ENCODE measurements around the gene MPG. TPM values are rescaled to one million over a fixed set of nuclear protein-coding genes. Genes with fewer than 3 reads are reported as not detected.

The MPG gene
- total and polyA plus RNA-seq, 10 of the 15 experiments (the other 5 are each of a cell fraction or from before 2014, with no cell fraction given): 0.32 to 193 (median 55.7) TPM

DNA sequence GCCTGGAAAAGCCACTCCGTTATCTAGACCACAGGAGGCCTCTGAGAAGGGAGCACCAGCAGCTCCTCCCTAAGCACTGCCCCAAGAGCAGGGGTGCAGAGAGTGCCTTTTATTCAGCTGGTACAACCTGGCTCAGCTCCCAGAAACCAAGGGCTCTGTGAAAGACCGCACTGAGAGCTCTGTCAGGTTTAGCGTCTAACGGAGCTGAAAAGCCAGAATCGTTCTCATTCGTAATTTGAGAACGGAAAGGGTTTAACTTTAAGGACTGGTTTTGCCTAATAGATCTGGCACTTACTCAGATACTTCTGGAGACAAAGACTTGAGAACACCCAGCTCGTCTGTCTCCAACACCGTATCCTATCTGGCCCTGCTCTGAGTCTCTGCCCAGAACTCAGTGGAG is 13.5 kb downstream of the MPG start:
- WGBS (ENCODE audit: insufficient coverage, insufficient replicate concordance, low lambda C conversion rate, missing lambda C conversion rate): 81% methylated on average over 9 of the region's 9 CpGs
- POLR2A ChIA-PET: interaction anchor here (0.8 kb wide), 1 partner anchor 16 kb away, joined by 3 read pairs; no protein-coding TSS in a partner anchor
- H3K36me3 ChIP-seq (ENCODE audit: control insufficient read depth in 2 of 2, insufficient read depth in 2 of 2, low read length in 1 of 2): peaks cover 6 to 15% of the 10 kb centered on the region in 2 experiments; a peak in 3 of 4 replicates
- H4K20me1 ChIP-seq (ENCODE audit: control insufficient read depth, insufficient read depth): no peaks in the 10 kb centered on the region
- H3K27me3 ChIP-seq (replicated peaks in 1 of 2; ENCODE audit: control insufficient read depth in 2 of 2, insufficient read depth in 2 of 2, low read length in 1 of 2): no peaks in the 10 kb centered on the region
- no TSS peak for BruUV-seq (replicated peaks)
- no peak overlapping the region for H2AFZ ChIP-seq (ENCODE audit: control insufficient read depth, low read depth, low read length)
- CTCF ChIA-PET: interaction anchor here (0.6 to 1.1 kb wide), 3 partner anchors 15 to 26 kb away, joined by 3 to 6 read pairs (median 3); no protein-coding TSS in a partner anchor
- no peaks in the 10 kb centered on the region for H3K4me1 ChIP-seq (ENCODE audit: control insufficient read depth, insufficient read depth, low read length)
- DNase-seq (ENCODE audit: low read depth, low spot score) (no peak), FAIRE-seq (no peak), ATAC-seq (no peak)
- no peak overlapping the region for H3K9ac ChIP-seq (ENCODE audit: control insufficient read depth, insufficient read depth, low read length)
- H3K4me3 ChIP-seq: no peak overlapping the region
- RAD21 ChIA-PET (ENCODE audit: unreplicated experiment): interaction anchor here (0.6 to 1.5 kb wide), 2 partner anchors 26 to 68 kb away, joined by 3 to 6 read pairs; no protein-coding TSS in a partner anchor
- intact Hi-C loops (cut with micrococcal nuclease; ENCODE audit: unreplicated experiment): no loop called here
- H3K79me2 ChIP-seq (ENCODE audit: control insufficient read depth, insufficient read depth, low read length): no peaks in the 10 kb centered on the region
- no peak overlapping the region for H3K4me2 ChIP-seq (ENCODE audit: control insufficient read depth, insufficient read depth)
- no peak overlapping the region for H3K27ac ChIP-seq (ENCODE audit: control insufficient read depth, insufficient read depth)
- in situ Hi-C loops (cut with MboI): no loop called here
- no peaks in the 10 kb centered on the region for H3K9me3 ChIP-seq (replicated peaks; ENCODE audit: control insufficient read depth, insufficient read depth, low read length)
- SMC1A ChIA-PET (ENCODE audit: uncharacterized antibody, unreplicated experiment): interaction anchor here (2.5 kb wide), 1 partner anchor 26 kb away, joined by 8 read pairs; no protein-coding TSS in a partner anchor
- TF ChIP-seq NR2C1 (IDR thresholded peaks at IDR 0.05): no peak
- TF ChIP-seq SRF (IDR thresholded peaks at IDR 0.05; ENCODE audit: low read depth in 2 of 2, low read length in 2 of 2): no peak
- no peak for TF ChIP-seq RUNX3 (IDR thresholded peaks at IDR 0.05; ENCODE audit: low read length)
- no peak for TF ChIP-seq CHD1 (IDR thresholded peaks at IDR 0.05; ENCODE audit: low read depth, low read length)
- no peak for TF ChIP-seq RCOR1 (conservative IDR thresholded peaks at IDR 0.05; ENCODE audit: low read depth, low read length)
- TF ChIP-seq RB1 (IDR thresholded peaks at IDR 0.05; ENCODE audit: borderline replicate concordance): no peak
- no peak for TF ChIP-seq CBFB (IDR thresholded peaks at IDR 0.05; ENCODE audit: low read depth)
- TF ChIP-seq, protein P1, sequence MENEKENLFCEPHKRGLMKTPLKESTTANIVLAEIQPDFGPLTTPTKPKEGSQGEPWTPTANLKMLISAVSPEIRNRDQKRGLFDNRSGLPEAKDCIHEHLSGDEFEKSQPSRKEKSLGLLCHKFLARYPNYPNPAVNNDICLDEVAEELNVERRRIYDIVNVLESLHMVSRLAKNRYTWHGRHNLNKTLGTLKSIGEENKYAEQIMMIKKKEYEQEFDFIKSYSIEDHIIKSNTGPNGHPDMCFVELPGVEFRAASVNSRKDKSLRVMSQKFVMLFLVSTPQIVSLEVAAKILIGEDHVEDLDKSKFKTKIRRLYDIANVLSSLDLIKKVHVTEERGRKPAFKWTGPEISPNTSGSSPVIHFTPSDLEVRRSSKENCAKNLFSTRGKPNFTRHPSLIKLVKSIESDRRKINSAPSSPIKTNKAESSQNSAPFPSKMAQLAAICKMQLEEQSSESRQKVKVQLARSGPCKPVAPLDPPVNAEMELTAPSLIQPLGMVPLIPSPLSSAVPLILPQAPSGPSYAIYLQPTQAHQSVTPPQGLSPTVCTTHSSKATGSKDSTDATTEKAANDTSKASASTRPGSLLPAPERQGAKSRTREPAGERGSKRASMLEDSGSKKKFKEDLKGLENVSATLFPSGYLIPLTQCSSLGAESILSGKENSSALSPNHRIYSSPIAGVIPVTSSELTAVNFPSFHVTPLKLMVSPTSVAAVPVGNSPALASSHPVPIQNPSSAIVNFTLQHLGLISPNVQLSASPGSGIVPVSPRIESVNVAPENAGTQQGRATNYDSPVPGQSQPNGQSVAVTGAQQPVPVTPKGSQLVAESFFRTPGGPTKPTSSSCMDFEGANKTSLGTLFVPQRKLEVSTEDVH (IDR thresholded peaks at IDR 0.05; ENCODE audit: low read depth, partially characterized antibody): no peak
- TF ChIP-seq, protein P2, sequence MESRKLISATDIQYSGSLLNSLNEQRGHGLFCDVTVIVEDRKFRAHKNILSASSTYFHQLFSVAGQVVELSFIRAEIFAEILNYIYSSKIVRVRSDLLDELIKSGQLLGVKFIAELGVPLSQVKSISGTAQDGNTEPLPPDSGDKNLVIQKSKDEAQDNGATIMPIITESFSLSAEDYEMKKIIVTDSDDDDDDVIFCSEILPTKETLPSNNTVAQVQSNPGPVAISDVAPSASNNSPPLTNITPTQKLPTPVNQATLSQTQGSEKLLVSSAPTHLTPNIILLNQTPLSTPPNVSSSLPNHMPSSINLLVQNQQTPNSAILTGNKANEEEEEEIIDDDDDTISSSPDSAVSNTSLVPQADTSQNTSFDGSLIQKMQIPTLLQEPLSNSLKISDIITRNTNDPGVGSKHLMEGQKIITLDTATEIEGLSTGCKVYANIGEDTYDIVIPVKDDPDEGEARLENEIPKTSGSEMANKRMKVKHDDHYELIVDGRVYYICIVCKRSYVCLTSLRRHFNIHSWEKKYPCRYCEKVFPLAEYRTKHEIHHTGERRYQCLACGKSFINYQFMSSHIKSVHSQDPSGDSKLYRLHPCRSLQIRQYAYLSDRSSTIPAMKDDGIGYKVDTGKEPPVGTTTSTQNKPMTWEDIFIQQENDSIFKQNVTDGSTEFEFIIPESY (IDR thresholded peaks at IDR 0.05): no peak
- TF ChIP-seq YY1 (IDR thresholded peaks at IDR 0.05; ENCODE audit: low read depth, low read length): no peak
- no peak for TF ChIP-seq ZNF622 (IDR thresholded peaks at IDR 0.05)
- no peak for TF ChIP-seq EP300 (IDR thresholded peaks at IDR 0.05; ENCODE audit: borderline replicate concordance in 1 of 2, control insufficient read depth in 1 of 2, low read depth in 2 of 2, low read length in 2 of 2)
- TF ChIP-seq, protein P3, sequence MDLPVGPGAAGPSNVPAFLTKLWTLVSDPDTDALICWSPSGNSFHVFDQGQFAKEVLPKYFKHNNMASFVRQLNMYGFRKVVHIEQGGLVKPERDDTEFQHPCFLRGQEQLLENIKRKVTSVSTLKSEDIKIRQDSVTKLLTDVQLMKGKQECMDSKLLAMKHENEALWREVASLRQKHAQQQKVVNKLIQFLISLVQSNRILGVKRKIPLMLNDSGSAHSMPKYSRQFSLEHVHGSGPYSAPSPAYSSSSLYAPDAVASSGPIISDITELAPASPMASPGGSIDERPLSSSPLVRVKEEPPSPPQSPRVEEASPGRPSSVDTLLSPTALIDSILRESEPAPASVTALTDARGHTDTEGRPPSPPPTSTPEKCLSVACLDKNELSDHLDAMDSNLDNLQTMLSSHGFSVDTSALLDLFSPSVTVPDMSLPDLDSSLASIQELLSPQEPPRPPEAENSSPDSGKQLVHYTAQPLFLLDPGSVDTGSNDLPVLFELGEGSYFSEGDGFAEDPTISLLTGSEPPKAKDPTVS (IDR thresholded peaks at IDR 0.05; ENCODE audit: low read depth, low read length): no peak
- TF ChIP-seq, protein P4, sequence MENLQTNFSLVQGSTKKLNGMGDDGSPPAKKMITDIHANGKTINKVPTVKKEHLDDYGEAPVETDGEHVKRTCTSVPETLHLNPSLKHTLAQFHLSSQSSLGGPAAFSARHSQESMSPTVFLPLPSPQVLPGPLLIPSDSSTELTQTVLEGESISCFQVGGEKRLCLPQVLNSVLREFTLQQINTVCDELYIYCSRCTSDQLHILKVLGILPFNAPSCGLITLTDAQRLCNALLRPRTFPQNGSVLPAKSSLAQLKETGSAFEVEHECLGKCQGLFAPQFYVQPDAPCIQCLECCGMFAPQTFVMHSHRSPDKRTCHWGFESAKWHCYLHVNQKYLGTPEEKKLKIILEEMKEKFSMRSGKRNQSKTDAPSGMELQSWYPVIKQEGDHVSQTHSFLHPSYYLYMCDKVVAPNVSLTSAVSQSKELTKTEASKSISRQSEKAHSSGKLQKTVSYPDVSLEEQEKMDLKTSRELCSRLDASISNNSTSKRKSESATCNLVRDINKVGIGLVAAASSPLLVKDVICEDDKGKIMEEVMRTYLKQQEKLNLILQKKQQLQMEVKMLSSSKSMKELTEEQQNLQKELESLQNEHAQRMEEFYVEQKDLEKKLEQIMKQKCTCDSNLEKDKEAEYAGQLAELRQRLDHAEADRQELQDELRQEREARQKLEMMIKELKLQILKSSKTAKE (IDR thresholded peaks at IDR 0.05; ENCODE audit: low read depth, poor library complexity, severe bottlenecking): no peak
- TF ChIP-seq, protein P5, sequence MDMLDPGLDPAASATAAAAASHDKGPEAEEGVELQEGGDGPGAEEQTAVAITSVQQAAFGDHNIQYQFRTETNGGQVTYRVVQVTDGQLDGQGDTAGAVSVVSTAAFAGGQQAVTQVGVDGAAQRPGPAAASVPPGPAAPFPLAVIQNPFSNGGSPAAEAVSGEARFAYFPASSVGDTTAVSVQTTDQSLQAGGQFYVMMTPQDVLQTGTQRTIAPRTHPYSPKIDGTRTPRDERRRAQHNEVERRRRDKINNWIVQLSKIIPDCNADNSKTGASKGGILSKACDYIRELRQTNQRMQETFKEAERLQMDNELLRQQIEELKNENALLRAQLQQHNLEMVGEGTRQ (IDR thresholded peaks at IDR 0.05; ENCODE audit: borderline replicate concordance, low read depth, low read length): no peak

Data from GM12878 (cell line).